GM12801 (cell line): Measurements from ENCODE around the gene APOBEC2.

Experiments used
- CTCF ChIP-seq: IDR thresholded peaks from one replicate; pipeline ENCODE4 v1.5.1; 2011; ENCODE audit warnings: control low read depth; ENCODE audit not compliant: insufficient read length; ENCODE audit errors: extremely low read depth

The APOBEC2 gene

GRCh38 chr6:41032830-41033229 lies 20.2 kb upstream of the APOBEC2 start:
- no peak for TF ChIP-seq CTCF

DNA sequence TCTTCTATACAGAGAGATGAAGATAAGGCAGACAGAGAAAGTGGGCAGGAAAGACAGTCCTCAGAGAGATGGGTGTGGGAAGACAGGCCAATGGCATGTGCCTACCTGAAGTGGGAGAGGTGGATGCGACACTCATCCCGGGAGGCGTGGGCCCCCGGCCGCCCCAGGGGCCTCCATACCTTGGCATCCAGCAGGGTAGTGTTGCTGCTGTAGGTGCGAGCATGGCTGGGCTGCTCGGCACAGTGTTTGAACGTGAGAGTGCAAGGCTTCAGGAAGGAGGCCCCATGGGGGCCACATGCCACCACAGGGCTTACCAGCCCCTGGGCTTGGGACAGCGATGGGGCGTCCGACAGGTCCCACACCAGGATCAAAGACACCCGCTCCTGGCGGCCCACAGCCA lies 19.2 kb upstream of the APOBEC2 start:
- TF ChIP-seq CTCF, result no peak

DNA sequence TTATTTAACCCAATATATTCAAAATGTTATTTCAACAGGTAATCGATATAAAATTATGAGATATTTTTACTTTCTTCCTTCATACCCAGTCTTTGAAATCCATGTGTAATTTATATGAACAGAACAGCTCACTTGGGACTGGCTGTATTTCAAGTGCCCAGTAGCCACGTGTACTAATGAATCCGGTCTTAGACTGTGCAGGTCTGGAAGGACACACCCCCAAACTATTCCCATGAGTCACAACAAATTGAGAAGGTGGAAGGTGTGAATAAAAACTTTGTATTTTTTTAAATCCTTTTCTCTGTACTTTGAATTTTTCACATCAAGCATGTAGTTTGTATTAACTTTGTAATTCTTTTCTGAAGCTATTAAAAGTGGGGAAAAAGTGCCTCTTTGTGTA lies 16.8 kb upstream of the APOBEC2 start:
- no peak for TF ChIP-seq CTCF

DNA sequence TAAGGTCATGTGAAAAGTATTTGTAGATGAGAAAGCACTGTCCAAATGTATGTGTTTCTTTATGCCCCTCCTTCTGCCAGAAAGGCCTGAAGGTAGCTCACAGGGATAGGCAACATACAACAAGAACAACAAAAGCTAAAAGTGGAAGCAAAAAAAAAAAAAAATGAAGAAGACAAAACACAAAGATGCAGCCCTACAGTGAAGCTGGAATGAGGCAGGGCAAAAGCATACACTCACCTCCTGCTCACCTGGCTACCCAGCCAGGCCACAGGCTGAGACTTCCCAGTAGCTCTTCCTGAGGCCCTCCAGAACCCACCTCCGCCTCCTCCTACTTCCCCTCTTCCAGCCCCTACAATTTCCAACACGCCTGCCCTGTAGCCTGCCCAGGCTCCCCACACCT lies 16.4 kb upstream of the APOBEC2 start:
- TF ChIP-seq CTCF, result no peak

- TF ChIP-seq CTCF, result no peak
Measured at GRCh38 chr6:41037107-41037900, 15.7 kb upstream of the APOBEC2 start.

- no peak for TF ChIP-seq CTCF
Measured at GRCh38 chr6:41038205-41038604, 14.8 kb upstream of the APOBEC2 start.

DNA sequence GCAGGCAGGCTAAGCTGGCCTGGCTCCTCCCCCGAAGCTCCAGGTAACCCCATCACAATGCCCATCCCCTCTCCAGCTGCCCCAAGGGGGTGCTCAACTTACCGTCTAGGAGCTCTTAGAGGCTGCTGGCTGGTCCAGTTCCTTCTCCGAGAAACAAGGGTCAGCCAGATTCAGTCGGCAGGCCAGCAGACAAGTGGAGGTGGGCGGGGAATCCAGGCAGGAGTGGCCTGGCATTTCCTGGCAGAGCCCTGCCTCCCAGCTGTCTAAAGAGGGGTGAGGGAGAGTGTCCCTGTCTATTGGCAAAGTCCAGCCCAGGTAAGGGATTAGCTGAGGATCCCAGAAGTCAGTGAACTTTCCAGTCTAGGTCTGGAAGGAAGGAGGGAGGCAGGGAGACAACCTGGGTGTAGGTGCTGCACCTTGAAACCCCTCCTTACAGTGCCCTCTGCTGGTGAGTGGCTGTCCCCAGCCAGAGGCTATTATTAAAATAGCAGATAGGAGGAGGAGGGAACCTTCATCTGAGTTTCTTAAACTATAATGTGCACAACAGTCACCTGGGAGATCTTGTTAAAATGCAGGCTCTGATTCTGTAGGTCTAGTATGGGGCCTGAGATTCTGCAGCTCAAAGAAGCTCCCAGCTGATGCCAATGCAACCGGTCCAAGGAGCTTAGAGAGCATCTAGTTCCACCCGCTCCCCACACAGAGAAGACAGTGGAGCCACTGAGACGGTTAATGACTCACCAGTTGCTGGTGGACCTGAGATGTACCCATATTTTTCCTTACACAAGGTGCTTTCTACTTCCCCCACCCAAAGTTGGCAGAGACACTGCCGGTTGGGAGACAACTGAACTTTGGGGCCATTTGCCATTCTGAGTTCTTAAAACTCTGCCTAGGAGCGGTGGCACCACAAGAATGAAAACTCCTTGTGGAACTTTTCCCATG lies 13.7 kb upstream of the APOBEC2 start, which contains the start of gene UNC5CL:
Gene UNC5CL (minus strand): TSS at position 162 of the 939 bp plus-strand sequence. CDS start 4,147 bp downstream, outside the sequence.
- no peak for TF ChIP-seq CTCF
